Measurements from ENCODE around the gene SNRK. TPM values are rescaled to one million over a fixed set of nuclear protein-coding genes. Genes with fewer than 3 reads are reported as not detected.

SNRK gene
- total RNA-seq, 2 donors from 2014 or later, result 19.4 TPM

- 0 to 68% methylated on average over 1 to 4 of the region's 4 CpGs for WGBS, 2 experiments (ENCODE audit: insufficient coverage in 1 of 2, insufficient read length in 1 of 2)
- H3K27me3 ChIP-seq (ENCODE audit: control insufficient read depth, insufficient read depth, low read length, poor library complexity, severe bottlenecking), result no peaks in the 10 kb centered on the region
- Mint-ChIP-seq H3K4me1 (peaks cover 3% of the 10 kb centered on the region), H3K9me3 (no peaks in the 10 kb centered on the region), H3K36me3 (ENCODE audit: low read depth) (peaks cover 11% of the 10 kb centered on the region), H3K27ac (no peak overlapping the region), H3K4me3 (no peak overlapping the region), H3K27me3 (ENCODE audit: insufficient read depth) (no peaks in the 10 kb centered on the region)
- H3K4me1 ChIP-seq (ENCODE audit: control insufficient read depth, insufficient read depth, low read length), result no peaks in the 10 kb centered on the region
- no peaks in the 10 kb centered on the region for H3K9me3 ChIP-seq (ENCODE audit: control insufficient read depth, low read length)
- DNase-seq, result no peak
- H3K27ac ChIP-seq (ENCODE audit: low read depth, low read length), result no peak overlapping the region
- H3K4me3 ChIP-seq (ENCODE audit: low read length), result no peak overlapping the region
- no peak for TF ChIP-seq CTCF (conservative IDR thresholded peaks at IDR 0.05)
- no peak overlapping the region for H3K9ac ChIP-seq (ENCODE audit: extremely low read depth, low read length, poor library complexity, severe bottlenecking)
- peaks cover 9% of the 10 kb centered on the region for H3K36me3 ChIP-seq (ENCODE audit: control insufficient read depth, insufficient read depth, low read length)
Observed at GRCh38 chr3:43298761-43299160, 12.4 kb downstream of the SNRK start.

GRCh38 chr3:43302116-43302880 is 16.0 kb downstream of the SNRK start:
- TF ChIP-seq CTCF (conservative IDR thresholded peaks at IDR 0.05), result no peak
- WGBS, 2 experiments (ENCODE audit: insufficient coverage in 1 of 2, insufficient read length in 1 of 2), result 88% methylated on average over 1 of the region's 1 CpG; no CpG with 5 or more reads in 1 of the 2 experiments
- Histone ChIP-seq H3K27ac (ENCODE audit: low read depth, low read length) (no peak overlapping the region), H3K27me3 (ENCODE audit: control insufficient read depth, insufficient read depth, low read length, poor library complexity, severe bottlenecking) (no peaks in the 10 kb centered on the region), H3K4me1 (ENCODE audit: control insufficient read depth, insufficient read depth, low read length) (no peaks in the 10 kb centered on the region), H3K36me3 (ENCODE audit: control insufficient read depth, insufficient read depth, low read length) (peaks cover 25% of the 10 kb centered on the region), H3K9me3 (ENCODE audit: control insufficient read depth, low read length) (no peaks in the 10 kb centered on the region), H3K4me3 (ENCODE audit: low read length) (no peak overlapping the region), H3K9ac (ENCODE audit: extremely low read depth, low read length, poor library complexity, severe bottlenecking) (no peak overlapping the region)
- Mint-ChIP-seq H3K9me3 (no peaks in the 10 kb centered on the region), H3K4me1 (no peaks in the 10 kb centered on the region), H3K36me3 (ENCODE audit: low read depth) (peaks cover 8% of the 10 kb centered on the region), H3K27ac (no peak overlapping the region), H3K27me3 (ENCODE audit: insufficient read depth) (no peaks in the 10 kb centered on the region), H3K4me3 (no peak overlapping the region)
- no peak for DNase-seq

GRCh38 chr3:43304126-43304525 is 17.8 kb downstream of the SNRK start:
- no peak overlapping the region for H3K4me3 ChIP-seq (ENCODE audit: low read length)
- Mint-ChIP-seq H3K27ac (no peak overlapping the region), H3K4me1 (no peaks in the 10 kb centered on the region), H3K36me3 (ENCODE audit: low read depth) (peaks cover 23% of the 10 kb centered on the region), H3K4me3 (no peak overlapping the region), H3K27me3 (ENCODE audit: insufficient read depth) (no peaks in the 10 kb centered on the region), H3K9me3 (no peaks in the 10 kb centered on the region)
- no peak for TF ChIP-seq CTCF (conservative IDR thresholded peaks at IDR 0.05)
- H3K27ac ChIP-seq (ENCODE audit: low read depth, low read length), result no peak overlapping the region
- peaks cover 27% of the 10 kb centered on the region for H3K36me3 ChIP-seq (ENCODE audit: control insufficient read depth, insufficient read depth, low read length)
- DNase-seq, result no peak
- H3K27me3 ChIP-seq (ENCODE audit: control insufficient read depth, insufficient read depth, low read length, poor library complexity, severe bottlenecking), result no peaks in the 10 kb centered on the region
- no peaks in the 10 kb centered on the region for H3K9me3 ChIP-seq (ENCODE audit: control insufficient read depth, low read length)
- H3K9ac ChIP-seq (ENCODE audit: extremely low read depth, low read length, poor library complexity, severe bottlenecking), result no peak overlapping the region
- 86% methylated on average over 1 of the region's 3 CpGs; no CpG with 5 or more reads in 1 of the 2 experiments for WGBS, 2 experiments (ENCODE audit: insufficient coverage in 1 of 2, insufficient read length in 1 of 2)
- H3K4me1 ChIP-seq (ENCODE audit: control insufficient read depth, insufficient read depth, low read length), result no peaks in the 10 kb centered on the region
